ENCODE data around the gene RGL1. TPM values are rescaled to one million over a fixed set of nuclear protein-coding genes. Genes with fewer than 3 reads are reported as not detected.

The RGL1 gene
- total RNA-seq, 4 donors from 2014 or later = 12.1 to 13.8 (median 13.0) TPM

DNA sequence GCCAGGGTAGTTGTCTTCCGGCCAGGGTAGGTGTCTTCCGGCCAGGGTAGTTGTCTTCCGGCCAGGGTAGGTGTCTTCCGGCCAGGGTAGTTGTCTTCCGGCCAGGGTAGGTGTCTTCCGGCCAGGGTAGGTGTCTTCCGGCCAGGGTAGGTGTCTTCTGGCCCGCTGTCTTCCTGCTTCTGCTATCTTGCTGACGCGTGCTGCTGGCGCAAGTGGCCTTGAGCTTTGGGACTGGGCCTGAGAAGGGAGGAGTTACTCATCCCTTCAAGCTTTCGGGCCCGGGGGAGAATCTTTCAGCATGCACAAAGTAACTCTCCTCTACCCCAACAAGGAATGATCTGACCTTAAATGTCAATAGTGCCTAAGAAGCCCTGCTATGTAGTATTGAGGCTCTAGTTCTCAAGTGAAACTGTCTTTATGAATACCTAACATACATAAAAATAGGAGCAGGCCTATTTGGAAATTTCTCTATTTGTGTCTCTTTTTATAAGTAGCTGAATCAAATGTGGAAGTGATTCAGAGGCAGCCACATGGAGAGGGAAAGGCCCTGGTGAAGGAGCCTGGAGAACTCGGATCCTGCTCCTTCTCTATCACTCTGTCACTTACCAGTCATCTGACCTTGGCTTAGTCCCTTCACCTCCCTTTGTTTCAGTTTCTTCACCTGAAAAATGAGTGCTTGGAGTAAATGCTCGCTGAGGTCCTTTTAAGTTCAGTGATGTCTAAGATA is 65.6 kb downstream of the RGL1 start:
- H3K27ac ChIP-seq = peak overlapping the region; percentile 54 to 75 (median 71)
- H3K36me3 ChIP-seq = no peaks in the 10 kb centered on the region
- in situ Hi-C loops (cut with MboI; ENCODE audit: low pct_ligation_motif_present in 1 of 4, low pct_unique_long_range_greater_than_20kb in 1 of 4, low sequenced_read_pairs in 3 of 4) (no loop called here), intact Hi-C loops (cut with DNase I; ENCODE audit: low total_unique reads) (no loop called here)
- H3K4me1 ChIP-seq = peaks cover 0 to 40% (median 6%) of the 10 kb centered on the region in 4 donors
- 76 to 78% methylated on average over 1 to 13 of the region's 15 CpGs for WGBS, 2 donors (ENCODE audit: low coverage in 1 of 2)
- H3K27me3 ChIP-seq = no peaks in the 10 kb centered on the region
- peak; percentile 41 for DNase-seq
- no peak overlapping the region for H3K4me3 ChIP-seq
- no peak for TF ChIP-seq EP300 (IDR thresholded peaks at IDR 0.05; ENCODE audit: low read depth)
- H3K9me3 ChIP-seq = no peaks in the 10 kb centered on the region

- H3K27ac ChIP-seq = peak overlapping the region; percentile 54 to 75 (median 71)
- H3K36me3 ChIP-seq = no peaks in the 10 kb centered on the region
- TF ChIP-seq, protein P1, sequence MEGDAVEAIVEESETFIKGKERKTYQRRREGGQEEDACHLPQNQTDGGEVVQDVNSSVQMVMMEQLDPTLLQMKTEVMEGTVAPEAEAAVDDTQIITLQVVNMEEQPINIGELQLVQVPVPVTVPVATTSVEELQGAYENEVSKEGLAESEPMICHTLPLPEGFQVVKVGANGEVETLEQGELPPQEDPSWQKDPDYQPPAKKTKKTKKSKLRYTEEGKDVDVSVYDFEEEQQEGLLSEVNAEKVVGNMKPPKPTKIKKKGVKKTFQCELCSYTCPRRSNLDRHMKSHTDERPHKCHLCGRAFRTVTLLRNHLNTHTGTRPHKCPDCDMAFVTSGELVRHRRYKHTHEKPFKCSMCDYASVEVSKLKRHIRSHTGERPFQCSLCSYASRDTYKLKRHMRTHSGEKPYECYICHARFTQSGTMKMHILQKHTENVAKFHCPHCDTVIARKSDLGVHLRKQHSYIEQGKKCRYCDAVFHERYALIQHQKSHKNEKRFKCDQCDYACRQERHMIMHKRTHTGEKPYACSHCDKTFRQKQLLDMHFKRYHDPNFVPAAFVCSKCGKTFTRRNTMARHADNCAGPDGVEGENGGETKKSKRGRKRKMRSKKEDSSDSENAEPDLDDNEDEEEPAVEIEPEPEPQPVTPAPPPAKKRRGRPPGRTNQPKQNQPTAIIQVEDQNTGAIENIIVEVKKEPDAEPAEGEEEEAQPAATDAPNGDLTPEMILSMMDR (IDR thresholded peaks at IDR 0.05) = no peak
- TF ChIP-seq POLR2AphosphoS5 (IDR thresholded peaks at IDR 0.05) = no peak
- no peak for TF ChIP-seq EP300 (IDR thresholded peaks at IDR 0.05; ENCODE audit: low read depth)
- TF ChIP-seq POLR2A (IDR thresholded peaks at IDR 0.05) = no peak
- H3K9me3 ChIP-seq = no peaks in the 10 kb centered on the region
- intact Hi-C loops (cut with DNase I; ENCODE audit: low total_unique reads) = no loop called here
- WGBS, 2 donors (ENCODE audit: low coverage in 1 of 2) = 58 to 62% methylated on average over 3 of the region's 3 CpGs
- H3K4me1 ChIP-seq = peaks cover 0 to 40% (median 6%) of the 10 kb centered on the region in 4 donors
- no peak overlapping the region for H3K4me3 ChIP-seq
- in situ Hi-C loops (cut with MboI; ENCODE audit: low pct_ligation_motif_present in 1 of 4, low pct_unique_long_range_greater_than_20kb in 1 of 4, low sequenced_read_pairs in 3 of 4) = no loop called here
- H3K27me3 ChIP-seq = no peaks in the 10 kb centered on the region
- no peak for DNase-seq
Measured at GRCh38 chr1:183871142-183871541, 66.2 kb downstream of the RGL1 start.

DNA sequence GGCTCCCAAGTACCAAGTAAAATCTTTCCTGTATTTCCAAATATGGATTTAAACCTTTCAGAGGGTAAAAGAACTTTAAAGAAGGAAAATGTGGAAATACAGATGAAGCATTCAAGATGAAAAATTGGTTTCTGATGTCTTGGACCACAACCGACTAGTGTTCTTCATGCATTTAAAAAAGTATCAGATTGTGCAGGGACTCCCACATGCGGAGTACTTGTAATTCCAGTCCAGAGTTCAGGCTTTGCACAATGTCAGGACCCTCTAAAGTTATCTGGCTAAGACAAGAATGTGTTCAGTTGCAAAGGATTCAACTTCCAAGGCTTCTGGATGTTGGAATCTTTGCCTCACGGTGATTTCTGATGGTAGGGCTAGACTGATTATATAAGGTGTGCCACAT is 66.7 kb downstream of the RGL1 start:
- in situ Hi-C loops (cut with MboI; ENCODE audit: low pct_ligation_motif_present in 1 of 4, low pct_unique_long_range_greater_than_20kb in 1 of 4, low sequenced_read_pairs in 3 of 4) (no loop called here), intact Hi-C loops (cut with DNase I; ENCODE audit: low total_unique reads) (no loop called here)
- no peaks in the 10 kb centered on the region for H3K27me3 ChIP-seq
- no peak overlapping the region for H3K4me3 ChIP-seq
- no peaks in the 10 kb centered on the region for H3K9me3 ChIP-seq
- no peak for DNase-seq
- TF ChIP-seq, protein P1 (IDR thresholded peaks at IDR 0.05) = no peak
- TF ChIP-seq POLR2AphosphoS5 (IDR thresholded peaks at IDR 0.05) (no peak), POLR2A (IDR thresholded peaks at IDR 0.05) (no peak), EP300 (IDR thresholded peaks at IDR 0.05; ENCODE audit: low read depth) (no peak)
- 74 to 76% methylated on average over 3 of the region's 3 CpGs for WGBS, 2 donors (ENCODE audit: low coverage in 1 of 2)
- H3K27ac ChIP-seq = peak overlapping the region; percentile 54 to 75 (median 71)
- H3K36me3 ChIP-seq = no peaks in the 10 kb centered on the region
- H3K4me1 ChIP-seq = peaks cover 0 to 41% (median 6%) of the 10 kb centered on the region in 4 donors

GRCh38 chr1:183872403-183872802 is 67.5 kb downstream of the RGL1 start:
- in situ Hi-C loops (cut with MboI; ENCODE audit: low pct_ligation_motif_present in 1 of 4, low pct_unique_long_range_greater_than_20kb in 1 of 4, low sequenced_read_pairs in 3 of 4) = no loop called here
- no peak overlapping the region for H3K4me3 ChIP-seq
- H3K27ac ChIP-seq = peak overlapping the region; percentile 49 to 71 (median 62)
- TF ChIP-seq POLR2AphosphoS5 (IDR thresholded peaks at IDR 0.05) (no peak), EP300 (IDR thresholded peaks at IDR 0.05; ENCODE audit: low read depth) (no peak), POLR2A (IDR thresholded peaks at IDR 0.05) (no peak)
- TF ChIP-seq, protein P1 (IDR thresholded peaks at IDR 0.05) = no peak
- no peak for DNase-seq
- peaks cover 0 to 47% (median 6%) of the 10 kb centered on the region in 4 donors for H3K4me1 ChIP-seq
- no peaks in the 10 kb centered on the region for H3K36me3 ChIP-seq
- no peaks in the 10 kb centered on the region for H3K27me3 ChIP-seq
- intact Hi-C loops (cut with DNase I; ENCODE audit: low total_unique reads) = no loop called here
- H3K9me3 ChIP-seq = no peaks in the 10 kb centered on the region
- WGBS, 2 donors (ENCODE audit: low coverage in 1 of 2) = 23% methylated on average over 3 of the region's 3 CpGs
